GM19372 (cell line): ENCODE results near the gene CFAP77.

Source experiments
- ATAC-seq: cut with Tn5 transposase; IDR thresholded peaks from one replicate; pipeline ENCODE4 v1.9.1; 2021; ENCODE audit warnings: mild to moderate bottlenecking, low read depth, moderate library complexity; ENCODE audit not compliant: unreplicated experiment

The CFAP77 gene

GRCh38 chr9:132571806-132572600 lies 162.0 kb downstream of the CFAP77 start:
- no peak for ATAC-seq

- ATAC-seq: no peak
Observed at GRCh38 chr9:132572921-132573320, 162.9 kb downstream of the CFAP77 start.

GRCh38 chr9:132575005-132575609 lies 165.1 kb downstream of the CFAP77 start:
- ATAC-seq: no peak

- no peak for ATAC-seq
Observed at GRCh38 chr9:132575811-132576210, 165.8 kb downstream of the CFAP77 start.

- no peak for ATAC-seq
Observed at GRCh38 chr9:132577119-132577518, 167.1 kb downstream of the CFAP77 start.

- ATAC-seq: no peak
Observed at GRCh38 chr9:132578367-132578932, 168.4 kb downstream of the CFAP77 start.

GRCh38 chr9:132579427-132579798 lies 169.4 kb downstream of the CFAP77 start:
- ATAC-seq: no peak

GRCh38 chr9:132582276-132582785 lies 172.3 kb downstream of the CFAP77 start, which contains the start of gene BARHL1:
Gene BARHL1 (plus strand): TSS chr9:132582606. CDS start chr9:132582798, 192 bp downstream.
- no peak for ATAC-seq

GRCh38 chr9:132582786-132583583 lies 173.0 kb downstream of the CFAP77 start:
- no peak for ATAC-seq

GRCh38 chr9:132583584-132584304 lies 173.7 kb downstream of the CFAP77 start:
- ATAC-seq: no peak

GRCh38 chr9:132584601-132585560 lies 174.9 kb downstream of the CFAP77 start:
- no peak for ATAC-seq

- no peak for ATAC-seq
Observed at GRCh38 chr9:132585954-132586829, 176.2 kb downstream of the CFAP77 start.

- ATAC-seq: no peak
Observed at GRCh38 chr9:132586830-132587591, 177.0 kb downstream of the CFAP77 start.

- no peak for ATAC-seq
Observed at GRCh38 chr9:132587592-132587955, 177.6 kb downstream of the CFAP77 start.

- ATAC-seq: no peak
Observed at GRCh38 chr9:132588098-132588497, 178.1 kb downstream of the CFAP77 start.

- no peak for ATAC-seq
Observed at GRCh38 chr9:132588501-132589147, 178.6 kb downstream of the CFAP77 start.
